Spleen (tissue), 11 donors: Measurements from ENCODE around the gene DSG4. TPM values are rescaled to one million over a fixed set of nuclear protein-coding genes. Genes with fewer than 3 reads are reported as not detected.

ENCODE experiments used
- DNase-seq: peaks from one replicate; pipeline ENCODE4 v3.0.0-alpha.2; 2020
- H3K27ac ChIP-seq, 8 donors: fragments of 200-600 bp; sonication (generic) in 7 of 8; 1 replicate in 4 of 8; 2 replicates in 4 of 8; pipeline versions ENCODE4 v1.5.0 to v1.8.0; 2016 to 2021; ENCODE audit warnings: inconsistent platforms in 4 of 8, mild to moderate bottlenecking in 4 of 8, moderate library complexity in 1 of 8
- H3K27me3 ChIP-seq, 7 donors: fragments of 200-600 bp; sonication (generic) in 6 of 7; replicated peaks in 1 of 7; 1 replicate in 4 of 7; 2 replicates in 3 of 7; pipeline versions ENCODE4 v1.5.0 to v1.8.0; 2016 to 2021; ENCODE audit warnings: inconsistent platforms in 3 of 7, mild to moderate bottlenecking in 1 of 7
- H3K36me3 ChIP-seq, 6 donors: fragments of 200-600 bp; sonication (generic) in 5 of 6; 1 replicate in 4 of 6; 2 replicates in 2 of 6; pipeline versions ENCODE4 v1.5.0 to v1.8.0; 2016 to 2021; ENCODE audit warnings: inconsistent platforms in 2 of 6
- H3K4me1 ChIP-seq, 6 donors: fragments of 200-600 bp; sonication (generic) in 5 of 6; 1 replicate in 3 of 6; 2 replicates in 3 of 6; pipeline versions ENCODE4 v1.5.0 to v1.8.0; 2016 to 2021; ENCODE audit warnings: inconsistent platforms in 3 of 6
- H3K4me3 ChIP-seq, 8 donors: fragments of 200-600 bp; sonication (generic) in 7 of 8; 1 replicate in 4 of 8; 2 replicates in 4 of 8; pipeline versions ENCODE4 v1.5.0 to v1.8.0; 2016 to 2021; ENCODE audit warnings: inconsistent platforms in 4 of 8, mild to moderate bottlenecking in 4 of 8, moderate library complexity in 2 of 8
- H3K9me3 ChIP-seq, 8 donors: fragments of 200-600 bp; sonication (generic) in 7 of 8; 1 replicate in 4 of 8; 2 replicates in 4 of 8; pipeline versions ENCODE4 v1.5.0 to v1.8.0; 2016 to 2021; ENCODE audit warnings: inconsistent platforms in 4 of 8
- POLR2A ChIP-seq, 3 donors: fragments of 450-650 bp; IDR thresholded peaks; one replicate each; pipeline ENCODE4 v1.5.1; 2017; ENCODE audit warnings: antibody characterized with exemption in 3 of 3, mild to moderate bottlenecking in 1 of 3
- POLR2AphosphoS5 ChIP-seq, 3 donors: sonication (generic); formaldehyde crosslinking; IDR thresholded peaks; one replicate each; pipeline ENCODE4 v1.5.1; 2017; ENCODE audit warnings: antibody characterized with exemption in 3 of 3
- WGBS, 5 donors: extraction: QIAGEN DNeasy Blood & Tissue Kit in 3 of 5; methylation state at CpG; one replicate each; pipeline versions ENCODE4 v1.1.5 to v1.1.7; 2013 to 2018; 5-methylcytosine and 5-hydroxymethylcytosine counted together
- intact Hi-C: fragments of 100-400 bp; cut with DNase I; formaldehyde crosslinking; loops from one replicate; pipeline ENCODE4 v1.15.0; 2023; ENCODE audit warnings: low total_unique reads
- polyA plus RNA-seq, 3 donors: library from polyadenylated mRNA; stranded (reverse); fragments of 200-250 nt; gene quantifications; one replicate each; pipeline ENCODE4 v1.2.1, GENCODE V29; 2013
- total RNA-seq, 7 donors: library from RNA; depleted of rRNA in 3 of 7; stranded (reverse); fragments of >200 nt in 3 of 7; fragmentation: NEBNext Ultra II Directional in 4 of 7; extraction: Animal tissue kit (Norgen Biotek cat#: 25700) in 4 of 7; gene quantifications; one replicate each; pipeline versions ENCODE4 v1.1.0 to v1.2.1, GENCODE V29; 2016 to 2021
- TF ChIP-seq, protein P1 (sequence below), 11 experiments: fragments of 200-600 bp in 7 of 11; fragments of 450-650 bp in 4 of 11; sonication (generic) in 4 of 11; IDR thresholded peaks in 8 of 11; conservative IDR thresholded peaks in 3 of 11; 1 replicate in 7 of 11; 2 replicates in 4 of 11; pipeline versions ENCODE4 v1.4.0 to v1.8.0; 2016 to 2021; ENCODE audit warnings: antibody characterized with exemption in 11 of 11, inconsistent platforms in 4 of 11, mild to moderate bottlenecking in 1 of 11
- donor health status: healthy with polysubstance abuse.
- donor health status: DM: no; HTN: no; CAD: no; lungs with moderate emphysema.
- donor health status: DM: no; HTN: no; CAD: no.
- donor health status: Bipolar disorder and iron deficiency.
- donor health status: healthy.
- donor health status: DM: no; HTN: no; CAD: no.
- donor health status: DM: yes; HTN: yes; CAD: no.

The DSG4 gene
- total and polyA plus RNA-seq, 10 donors, result not detected

- no peak overlapping the region for H3K4me3 ChIP-seq
Observed at GRCh38 chr18:31424383-31424988, 47.9 kb downstream of the DSG4 start.

GRCh38 chr18:31426021-31426420, 49.4 kb downstream of the DSG4 start:
- no peaks in the 10 kb centered on the region for H3K4me1 ChIP-seq
- 72 to 96% (median 74%) methylated on average over 2 of the region's 2 CpGs for WGBS, 5 donors
- H3K27ac ChIP-seq, result no peak overlapping the region
- H3K36me3 ChIP-seq, result no peaks in the 10 kb centered on the region
- H3K4me3 ChIP-seq, result no peak overlapping the region
- TF ChIP-seq POLR2AphosphoS5 (IDR thresholded peaks at IDR 0.05) (no peak), POLR2A (IDR thresholded peaks at IDR 0.05) (no peak)
- TF ChIP-seq, protein P1, sequence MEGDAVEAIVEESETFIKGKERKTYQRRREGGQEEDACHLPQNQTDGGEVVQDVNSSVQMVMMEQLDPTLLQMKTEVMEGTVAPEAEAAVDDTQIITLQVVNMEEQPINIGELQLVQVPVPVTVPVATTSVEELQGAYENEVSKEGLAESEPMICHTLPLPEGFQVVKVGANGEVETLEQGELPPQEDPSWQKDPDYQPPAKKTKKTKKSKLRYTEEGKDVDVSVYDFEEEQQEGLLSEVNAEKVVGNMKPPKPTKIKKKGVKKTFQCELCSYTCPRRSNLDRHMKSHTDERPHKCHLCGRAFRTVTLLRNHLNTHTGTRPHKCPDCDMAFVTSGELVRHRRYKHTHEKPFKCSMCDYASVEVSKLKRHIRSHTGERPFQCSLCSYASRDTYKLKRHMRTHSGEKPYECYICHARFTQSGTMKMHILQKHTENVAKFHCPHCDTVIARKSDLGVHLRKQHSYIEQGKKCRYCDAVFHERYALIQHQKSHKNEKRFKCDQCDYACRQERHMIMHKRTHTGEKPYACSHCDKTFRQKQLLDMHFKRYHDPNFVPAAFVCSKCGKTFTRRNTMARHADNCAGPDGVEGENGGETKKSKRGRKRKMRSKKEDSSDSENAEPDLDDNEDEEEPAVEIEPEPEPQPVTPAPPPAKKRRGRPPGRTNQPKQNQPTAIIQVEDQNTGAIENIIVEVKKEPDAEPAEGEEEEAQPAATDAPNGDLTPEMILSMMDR (IDR thresholded peaks at IDR 0.05 in 8 of 11, conservative IDR thresholded peaks at IDR 0.05 in 3 of 11), result no peak
- H3K27me3 ChIP-seq, result no peaks in the 10 kb centered on the region
- intact Hi-C loops, result no loop called here
- no peak for DNase-seq
- H3K9me3 ChIP-seq, result peaks cover 0 to 3% (median 0%) of the 10 kb centered on the region in 8 donors

More at GRCh38 chr18:31424383-31424988, 47.9 kb downstream of the DSG4 start:
- intact Hi-C loops, result no loop called here
- Histone ChIP-seq H3K4me1 (no peaks in the 10 kb centered on the region), H3K9me3 (peaks cover 0 to 3% (median 0%) of the 10 kb centered on the region in 8 donors), H3K27me3 (no peaks in the 10 kb centered on the region), H3K27ac (no peak overlapping the region), H3K36me3 (no peaks in the 10 kb centered on the region)
- 28 to 37% (median 32%) methylated on average over 7 of the region's 7 CpGs for WGBS, 5 donors
- no peak for DNase-seq
- TF ChIP-seq POLR2AphosphoS5 (IDR thresholded peaks at IDR 0.05), result no peak
- TF ChIP-seq, protein P1 (IDR thresholded peaks at IDR 0.05 in 8 of 11, conservative IDR thresholded peaks at IDR 0.05 in 3 of 11), result peak in 1 of 11 experiments; percentile 16

GRCh38 chr18:31426871-31427406, 50.4 kb downstream of the DSG4 start:
- H3K36me3 ChIP-seq, result no peaks in the 10 kb centered on the region
- peaks cover 0 to 9% (median 0%) of the 10 kb centered on the region in 8 donors for H3K9me3 ChIP-seq
- no peak for TF ChIP-seq POLR2AphosphoS5 (IDR thresholded peaks at IDR 0.05)
- TF ChIP-seq POLR2A (IDR thresholded peaks at IDR 0.05), result no peak
- TF ChIP-seq, protein P1 (IDR thresholded peaks at IDR 0.05 in 8 of 11, conservative IDR thresholded peaks at IDR 0.05 in 3 of 11), result no peak
- DNase-seq, result no peak
- 72 to 84% (median 78%) methylated on average over 5 of the region's 5 CpGs for WGBS, 5 donors
- H3K4me3 ChIP-seq, result no peak overlapping the region
- no peak overlapping the region for H3K27ac ChIP-seq
- intact Hi-C loops, result no loop called here
- H3K4me1 ChIP-seq, result no peaks in the 10 kb centered on the region
- H3K27me3 ChIP-seq, result no peaks in the 10 kb centered on the region

DNA sequence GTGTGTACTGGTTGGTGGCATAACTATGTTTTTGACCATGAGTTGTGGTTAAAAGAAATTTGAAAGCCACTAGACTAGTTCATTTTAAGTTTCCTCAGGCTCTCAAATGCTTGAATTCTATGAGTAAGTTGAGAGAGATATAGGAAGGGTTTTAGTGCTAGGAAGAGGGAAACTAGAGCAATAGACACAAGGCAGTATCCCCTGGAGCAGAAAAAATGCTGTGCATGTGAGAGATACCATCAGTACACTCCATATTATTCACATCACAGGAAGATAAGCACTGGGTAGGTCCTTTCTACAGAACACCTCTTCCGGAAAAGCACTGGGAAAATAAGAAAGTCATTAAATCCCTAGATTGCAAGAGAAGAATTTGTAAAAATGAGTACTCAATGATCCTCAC, 51.6 kb downstream of the DSG4 start:
- WGBS, 5 donors, result 91 to 100% (median 97%) methylated on average over 1 of the region's 1 CpG
- TF ChIP-seq POLR2AphosphoS5 (IDR thresholded peaks at IDR 0.05), result no peak
- TF ChIP-seq, protein P1 (IDR thresholded peaks at IDR 0.05 in 8 of 11, conservative IDR thresholded peaks at IDR 0.05 in 3 of 11), result no peak
- TF ChIP-seq POLR2A (IDR thresholded peaks at IDR 0.05), result no peak

More for the DNA sequence above, 51.6 kb downstream of the DSG4 start:
- intact Hi-C loops, result no loop called here
- Histone ChIP-seq H3K4me3 (no peak overlapping the region), H3K27ac (no peak overlapping the region), H3K27me3 (no peaks in the 10 kb centered on the region), H3K36me3 (no peaks in the 10 kb centered on the region), H3K4me1 (no peaks in the 10 kb centered on the region), H3K9me3 (peaks cover 0 to 18% (median 7%) of the 10 kb centered on the region in 8 donors)
- DNase-seq, result no peak
